ENCODE data around the gene FMN2.

Gene FMN2

DNA sequence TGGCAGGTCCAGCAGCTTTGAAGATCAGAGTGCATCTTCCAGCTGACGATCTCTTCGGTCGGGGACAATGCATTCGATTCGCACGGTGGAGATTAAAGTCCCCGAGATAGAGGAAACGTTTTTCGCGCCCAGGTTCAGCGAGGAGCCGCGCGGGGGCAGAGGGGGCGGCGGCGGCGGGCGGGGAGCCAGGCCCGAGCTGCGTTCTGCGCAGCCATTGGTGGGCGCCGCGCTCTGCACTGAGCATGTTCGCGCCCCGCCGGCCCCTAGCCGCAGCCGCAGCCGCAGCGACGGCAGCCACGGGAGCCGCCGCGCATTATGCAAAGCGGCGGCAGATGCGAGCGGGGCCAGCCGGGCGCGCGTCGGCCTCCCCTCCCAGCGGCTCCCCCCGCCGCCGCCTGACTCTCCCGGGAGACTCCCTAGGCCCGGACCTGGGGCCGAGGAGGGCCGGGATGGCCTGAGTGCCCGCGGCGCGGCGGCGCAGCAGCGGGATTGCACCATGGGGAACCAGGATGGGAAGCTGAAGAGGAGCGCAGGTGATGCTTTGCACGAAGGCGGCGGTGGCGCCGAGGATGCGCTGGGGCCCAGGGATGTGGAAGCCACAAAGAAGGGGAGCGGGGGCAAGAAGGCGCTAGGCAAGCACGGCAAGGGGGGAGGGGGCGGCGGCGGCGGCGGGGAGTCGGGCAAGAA lies at the start of gene FMN2:
Gene FMN2, plus strand, starts transcription at position 270 of the 687 bp plus-strand sequence. Its CDS starts 227 bp downstream, at position 497.
- peak within 1 kb of the TSS; percentile 47 to 69 (median 58) for H3K4me3 ChIP-seq
- H4K20me1 ChIP-seq = no peaks in the 10 kb centered on the region
- H3K4me2 ChIP-seq = peak within 1 kb of the TSS; percentile 69 to 87 (median 80)
- H3K4me1 ChIP-seq = peaks cover 0 to 11% (median 0%) of the 10 kb centered on the region in 10 experiments; a peak in 2 of 20 replicates
- no peak for TF ChIP-seq Cebpa-rat (IDR thresholded peaks at IDR 0.05)
- peak within 1 kb of the TSS in 5 of 11 experiments; percentile 26 to 57 (median 35); a peak in 6 of 22 replicates for H3K9ac ChIP-seq
- no peaks in the 10 kb centered on the region for H3K36me3 ChIP-seq
- H3K27ac ChIP-seq = no peak within 1 kb of the TSS
- H3K9me3 ChIP-seq (replicated peaks in 1 of 11) = peaks cover 11 to 24% (median 18%) of the 10 kb centered on the region in 11 experiments; a peak in 19 of 22 replicates
- H3K27me3 ChIP-seq = peaks cover 4 to 34% (median 16%) of the 10 kb centered on the region in 11 experiments; a peak in 16 of 22 replicates

DNA sequence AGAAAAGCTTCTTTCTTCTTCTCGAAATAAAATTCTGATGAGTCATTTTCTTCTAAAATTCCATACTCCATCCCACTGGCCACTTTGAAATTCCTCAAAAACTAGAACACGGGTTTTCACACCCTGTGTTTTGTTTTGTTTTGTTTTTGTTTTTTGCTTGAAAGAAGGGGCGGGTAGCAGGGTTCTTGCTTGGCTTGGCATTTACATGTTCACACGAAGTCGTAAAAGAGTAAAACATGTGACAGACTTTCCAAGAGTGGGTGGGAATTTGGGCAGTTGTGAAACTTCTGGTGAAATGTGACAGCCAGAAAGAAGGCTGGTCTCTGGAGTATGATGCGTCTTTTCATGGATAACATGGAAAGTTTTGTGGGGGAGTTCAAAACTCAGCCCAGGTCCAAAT lies 47.1 kb upstream of the FMN2 start:
- H3K9ac ChIP-seq = no peak overlapping the region
- no peaks in the 10 kb centered on the region for H4K20me1 ChIP-seq

DNA sequence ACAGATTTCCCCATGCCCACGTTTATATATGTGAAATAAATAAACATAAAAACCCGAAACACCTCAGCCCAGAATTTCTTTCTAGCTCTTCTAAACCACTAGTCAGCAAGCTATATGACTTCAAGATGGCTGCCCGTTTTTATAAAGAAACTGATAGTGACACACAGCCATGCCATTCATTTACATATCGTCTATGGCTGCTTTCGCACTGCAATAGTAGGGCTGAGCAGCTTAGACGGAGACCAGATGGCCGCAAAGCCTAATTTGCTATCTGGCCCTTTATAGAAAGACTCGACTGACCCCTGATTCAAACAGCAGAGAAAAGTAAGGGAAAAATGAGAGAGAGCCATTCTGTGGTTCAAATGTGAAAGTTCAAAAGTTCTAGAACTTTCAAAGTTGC lies 45.7 kb upstream of the FMN2 start:
- TF ChIP-seq Cebpa-rat (IDR thresholded peaks at IDR 0.05) = no peak
- H3K27me3 ChIP-seq = no peaks in the 10 kb centered on the region
- no peak overlapping the region for H3K27ac ChIP-seq
- H3K9me3 ChIP-seq (replicated peaks in 1 of 11) = peaks cover 0 to 21% (median 0%) of the 10 kb centered on the region in 11 experiments; a peak in 4 of 22 replicates
- no peaks in the 10 kb centered on the region for H4K20me1 ChIP-seq
- no peak overlapping the region for H3K4me3 ChIP-seq
- no peaks in the 10 kb centered on the region for H3K36me3 ChIP-seq
- H3K9ac ChIP-seq = no peak overlapping the region
- H3K4me1 ChIP-seq = peaks cover 0 to 24% (median 0%) of the 10 kb centered on the region in 10 experiments; a peak in 5 of 20 replicates
- no peak overlapping the region for H3K4me2 ChIP-seq

More for the DNA sequence above, 47.1 kb upstream of the FMN2 start:
- TF ChIP-seq Cebpa-rat (IDR thresholded peaks at IDR 0.05) = no peak
- no peaks in the 10 kb centered on the region for H3K27me3 ChIP-seq
- H3K36me3 ChIP-seq = no peaks in the 10 kb centered on the region
- no peak overlapping the region for H3K4me3 ChIP-seq
- H3K4me2 ChIP-seq = no peak overlapping the region
- peaks cover 0 to 21% (median 0%) of the 10 kb centered on the region in 11 experiments; a peak in 4 of 22 replicates for H3K9me3 ChIP-seq (replicated peaks in 1 of 11)
- no peak overlapping the region for H3K27ac ChIP-seq
- peaks cover 0 to 24% (median 0%) of the 10 kb centered on the region in 10 experiments; a peak in 5 of 20 replicates for H3K4me1 ChIP-seq

DNA sequence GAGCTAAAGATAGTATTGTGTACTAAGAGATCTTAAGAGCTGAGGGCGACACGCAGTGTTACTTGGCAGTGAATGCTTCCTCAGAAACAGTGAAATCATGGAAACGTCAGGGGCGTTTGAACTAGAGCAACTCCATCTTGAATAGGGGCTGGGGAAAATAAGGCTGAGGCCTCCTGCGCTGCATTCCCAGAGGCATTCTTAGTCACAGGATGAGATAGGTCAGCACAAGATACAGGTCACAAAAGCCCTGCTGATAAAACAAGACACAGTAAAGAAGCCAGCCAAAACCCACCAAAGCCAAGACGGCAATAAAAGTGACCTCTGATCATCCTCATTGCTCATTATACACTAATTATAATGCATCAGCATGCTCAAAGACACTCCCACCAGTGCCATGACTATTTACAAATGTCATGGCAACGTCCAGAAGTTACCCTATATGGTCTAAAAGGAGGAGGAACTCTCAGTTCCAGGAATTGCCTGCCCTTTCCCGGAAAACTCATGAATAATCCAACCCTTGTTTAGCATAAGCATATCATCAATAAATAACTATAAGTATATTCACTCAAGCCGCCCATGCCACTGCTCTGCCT lies 37.5 kb upstream of the FMN2 start:
- Histone ChIP-seq H3K9ac (no peak overlapping the region), H4K20me1 (no peaks in the 10 kb centered on the region), H3K4me3 (no peak overlapping the region), H3K9me3 (replicated peaks in 1 of 11) (no peaks in the 10 kb centered on the region), H3K4me1 (peaks cover 0 to 8% (median 0%) of the 10 kb centered on the region in 10 experiments; a peak in 2 of 20 replicates), H3K27ac (no peak overlapping the region), H3K36me3 (no peaks in the 10 kb centered on the region), H3K27me3 (no peaks in the 10 kb centered on the region), H3K4me2 (no peak overlapping the region)
- no peak for TF ChIP-seq Cebpa-rat (IDR thresholded peaks at IDR 0.05)

DNA sequence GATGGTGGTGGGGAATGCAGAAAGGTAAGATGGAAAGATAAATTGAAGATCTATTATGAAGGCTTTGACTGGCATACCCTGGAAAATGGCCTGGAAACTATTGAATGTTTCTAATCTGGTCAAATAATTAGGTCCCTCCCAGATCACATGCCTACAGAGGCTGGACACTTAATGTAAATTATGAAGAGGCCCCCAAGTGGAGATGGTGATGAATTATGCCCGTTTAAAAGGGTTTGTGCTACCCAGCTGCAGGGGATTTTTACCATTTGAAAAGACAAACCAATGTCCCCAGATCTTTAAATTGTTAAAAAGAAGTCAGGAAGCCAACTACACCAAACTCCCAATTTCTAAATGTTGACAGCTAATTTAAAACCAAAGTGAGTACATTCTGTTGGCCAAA lies 35.7 kb upstream of the FMN2 start:
- Histone ChIP-seq H3K27ac (no peak overlapping the region), H3K27me3 (no peaks in the 10 kb centered on the region), H4K20me1 (no peaks in the 10 kb centered on the region)

DNA sequence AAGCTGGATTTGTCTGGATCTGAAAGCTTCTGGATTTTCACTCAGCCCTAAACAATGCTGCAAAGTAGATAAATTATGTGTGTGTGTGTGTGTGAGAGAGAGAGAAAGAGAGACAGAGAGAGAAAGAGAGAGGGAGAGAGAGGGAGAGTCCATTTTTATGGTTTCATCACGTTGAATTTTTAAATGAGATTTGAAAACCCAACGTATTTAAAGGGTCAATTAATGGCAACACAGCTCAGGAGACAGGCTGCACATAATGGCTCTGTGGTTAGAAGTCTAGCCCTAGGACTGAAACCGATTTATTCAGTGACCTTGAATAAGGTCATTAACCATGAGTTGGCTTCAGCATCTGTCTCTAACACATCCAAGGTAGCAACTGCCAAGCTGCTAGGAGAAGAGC lies 35.3 kb upstream of the FMN2 start:
- no peak overlapping the region for H3K27ac ChIP-seq
- no peaks in the 10 kb centered on the region for H4K20me1 ChIP-seq
- H3K9ac ChIP-seq = no peak overlapping the region
- no peak overlapping the region for H3K4me2 ChIP-seq
- H3K27me3 ChIP-seq = no peaks in the 10 kb centered on the region
- H3K9me3 ChIP-seq (replicated peaks in 1 of 11) = no peaks in the 10 kb centered on the region
- no peaks in the 10 kb centered on the region for H3K36me3 ChIP-seq
- TF ChIP-seq Cebpa-rat (IDR thresholded peaks at IDR 0.05) = no peak
- peaks cover 0 to 8% (median 0%) of the 10 kb centered on the region in 10 experiments; a peak in 2 of 20 replicates for H3K4me1 ChIP-seq
- no peak overlapping the region for H3K4me3 ChIP-seq

More for the DNA sequence above, 35.7 kb upstream of the FMN2 start:
- Histone ChIP-seq H3K9ac (no peak overlapping the region), H3K4me3 (no peak overlapping the region), H3K4me1 (peaks cover 0 to 8% (median 0%) of the 10 kb centered on the region in 10 experiments; a peak in 2 of 20 replicates), H3K36me3 (no peaks in the 10 kb centered on the region), H3K4me2 (no peak overlapping the region), H3K9me3 (replicated peaks in 1 of 11) (no peaks in the 10 kb centered on the region)
- TF ChIP-seq Cebpa-rat (IDR thresholded peaks at IDR 0.05) = no peak

DNA sequence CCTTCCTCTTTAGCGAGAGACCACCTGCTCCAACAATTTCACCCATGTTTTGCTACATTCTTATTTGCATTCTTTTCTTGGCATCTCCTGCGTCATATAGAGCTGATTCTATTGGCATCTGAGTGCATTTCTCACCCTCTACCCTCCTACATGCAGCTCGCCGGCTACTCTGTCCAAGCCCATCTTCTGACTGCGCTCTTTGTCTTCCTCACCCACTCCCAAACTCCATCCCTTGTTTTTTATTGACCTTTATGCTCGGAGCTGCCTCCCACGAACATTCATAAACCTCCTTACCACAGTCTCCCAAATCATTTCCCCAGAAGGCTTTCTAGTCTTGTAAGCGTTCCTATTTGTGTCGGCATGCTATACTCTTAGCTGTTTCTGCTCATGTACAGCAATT lies 33.6 kb upstream of the FMN2 start:
- no peaks in the 10 kb centered on the region for H3K27me3 ChIP-seq
- TF ChIP-seq Cebpa-rat (IDR thresholded peaks at IDR 0.05) = no peak

DNA sequence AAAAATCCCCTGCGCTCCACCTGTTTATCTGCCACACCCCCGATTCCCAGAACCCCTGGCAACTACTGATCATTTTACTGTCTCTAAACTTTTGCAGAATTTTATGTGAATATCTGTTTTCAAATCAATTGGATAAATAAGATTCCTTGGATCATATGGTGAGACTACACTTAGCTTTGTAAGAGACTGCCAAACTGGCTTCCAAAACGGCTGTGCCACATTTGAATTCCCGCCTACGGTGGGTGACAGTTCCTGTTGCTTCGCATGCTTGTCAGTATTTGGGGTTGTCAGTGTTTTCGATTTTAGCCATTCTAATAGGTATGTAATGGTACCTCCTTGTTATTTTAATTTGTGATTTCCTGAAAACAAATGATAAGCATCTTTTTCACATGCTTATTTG lies 22.7 kb upstream of the FMN2 start:
- H3K36me3 ChIP-seq = no peaks in the 10 kb centered on the region
- no peaks in the 10 kb centered on the region for H3K9me3 ChIP-seq (replicated peaks in 1 of 11)
- no peak overlapping the region for H3K4me2 ChIP-seq
- no peaks in the 10 kb centered on the region for H4K20me1 ChIP-seq
- H3K27me3 ChIP-seq = no peaks in the 10 kb centered on the region
- H3K27ac ChIP-seq = no peak overlapping the region
- no peak for TF ChIP-seq Cebpa-rat (IDR thresholded peaks at IDR 0.05)
- H3K4me1 ChIP-seq = no peaks in the 10 kb centered on the region
- H3K9ac ChIP-seq = no peak overlapping the region
- no peak overlapping the region for H3K4me3 ChIP-seq

More for the DNA sequence above, 33.6 kb upstream of the FMN2 start:
- Histone ChIP-seq H3K4me2 (no peak overlapping the region), H3K36me3 (no peaks in the 10 kb centered on the region), H3K4me1 (peaks cover 0 to 4% (median 0%) of the 10 kb centered on the region in 10 experiments; a peak in 2 of 20 replicates), H3K4me3 (no peak overlapping the region), H3K9ac (no peak overlapping the region), H3K27ac (no peak overlapping the region), H4K20me1 (no peaks in the 10 kb centered on the region), H3K9me3 (replicated peaks in 1 of 11) (no peaks in the 10 kb centered on the region)

DNA sequence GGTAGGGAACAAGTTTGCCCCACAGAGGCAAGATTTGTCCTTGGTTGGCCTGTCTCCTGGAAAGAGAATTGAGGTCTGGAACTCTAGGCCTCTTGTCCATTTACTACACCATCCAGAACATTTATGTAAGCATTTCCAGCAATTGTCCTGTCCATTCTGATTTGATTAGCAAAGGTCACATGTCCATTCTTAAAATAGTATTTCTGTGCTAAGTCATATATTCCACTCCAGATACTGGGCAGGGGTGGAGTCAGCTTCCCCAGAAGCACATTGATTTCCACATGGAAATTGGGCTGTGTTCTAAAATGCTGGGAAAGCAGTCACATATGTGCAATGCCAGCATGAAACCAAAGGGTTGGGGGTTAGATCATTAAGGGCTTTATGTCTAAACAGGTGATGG lies 21.5 kb upstream of the FMN2 start:
- Histone ChIP-seq H3K4me2 (no peak overlapping the region), H3K4me3 (no peak overlapping the region), H3K9me3 (replicated peaks in 1 of 11) (no peaks in the 10 kb centered on the region), H3K27me3 (no peaks in the 10 kb centered on the region), H3K4me1 (peaks cover 0 to 11% (median 0%) of the 10 kb centered on the region in 10 experiments; a peak in 6 of 20 replicates), H4K20me1 (no peaks in the 10 kb centered on the region), H3K9ac (no peak overlapping the region), H3K27ac (no peak overlapping the region), H3K36me3 (no peaks in the 10 kb centered on the region)
- TF ChIP-seq Cebpa-rat (IDR thresholded peaks at IDR 0.05) = no peak

Measured in BLaER1 treated with 17β-estradiol and CSF1 and Interleukin-3, amounts not matched to agents 10 nM and 100 nM (cell line).